ENCODE measurements around the gene NDOR1.

NDOR1 gene

DNA sequence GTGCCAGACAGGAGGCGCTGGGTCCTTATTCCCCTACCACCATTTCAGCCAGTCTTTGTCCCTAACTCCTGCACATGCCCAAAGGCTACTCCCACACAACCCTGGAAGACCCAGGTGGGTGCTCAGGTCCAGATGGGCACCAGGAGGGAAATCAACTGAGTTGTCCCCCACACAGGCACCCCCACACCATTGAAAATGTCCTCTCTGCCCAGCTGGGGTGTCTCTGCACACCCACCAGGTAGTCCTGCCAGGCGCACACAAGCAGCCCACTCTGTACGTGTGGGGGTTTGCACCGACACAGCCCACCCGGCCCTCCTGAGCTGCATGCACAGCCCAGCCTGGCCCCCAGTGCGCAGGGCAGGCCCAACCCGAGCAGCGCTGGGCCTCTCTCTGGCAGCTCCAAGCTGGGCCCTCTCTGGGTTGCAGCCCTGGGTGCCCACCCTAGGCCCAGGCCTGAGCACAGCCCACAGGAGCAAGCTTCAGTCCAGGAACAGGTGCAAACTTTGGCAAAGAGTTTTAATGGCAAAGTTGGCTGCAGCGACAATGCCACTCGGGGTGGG lies 14.3 kb downstream of the NDOR1 start:
- no peak for DNase-seq (ENCODE audit: low read depth in 2 of 2, low spot score in 1 of 2)

DNA sequence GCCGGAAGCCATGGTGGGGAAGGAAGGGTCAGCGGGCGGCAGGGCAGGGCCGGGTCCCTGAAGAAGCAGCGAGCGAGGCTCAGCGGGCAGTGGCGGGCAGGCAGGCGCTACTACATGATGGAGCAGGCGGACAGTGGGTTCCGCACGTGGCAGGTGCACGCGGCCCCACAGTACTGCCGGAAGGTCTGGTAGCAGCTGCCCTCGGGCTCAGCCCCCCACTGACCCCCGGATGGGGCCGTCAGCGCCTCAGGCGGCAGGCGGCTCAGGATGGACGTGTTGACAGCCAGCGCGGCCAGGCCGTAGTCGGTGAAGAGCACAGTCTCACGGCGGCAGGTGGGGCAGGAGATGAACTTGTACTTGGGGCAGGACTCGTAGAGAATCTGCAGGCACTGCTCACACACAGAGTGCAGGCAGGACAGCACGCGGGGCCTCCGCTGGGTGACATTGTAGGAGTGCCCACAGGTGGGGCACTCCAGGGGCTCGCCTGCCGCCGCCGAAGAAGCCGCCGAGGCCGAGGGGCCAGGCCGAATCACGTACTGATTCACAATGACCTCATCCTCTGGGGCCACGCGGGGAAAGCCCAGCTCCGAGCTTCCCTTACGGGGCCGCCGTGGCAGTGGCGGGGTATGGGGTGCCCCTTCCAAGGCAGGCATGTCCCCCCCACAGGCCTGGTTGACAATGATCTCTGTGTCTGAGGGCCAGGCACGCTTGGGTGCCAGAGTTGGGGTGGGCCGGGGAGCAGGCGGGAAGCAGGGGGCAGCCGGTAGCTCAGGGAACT lies 15.0 kb downstream of the NDOR1 start:
- no peak for DNase-seq (ENCODE audit: low read depth in 2 of 2, low spot score in 1 of 2)

DNA sequence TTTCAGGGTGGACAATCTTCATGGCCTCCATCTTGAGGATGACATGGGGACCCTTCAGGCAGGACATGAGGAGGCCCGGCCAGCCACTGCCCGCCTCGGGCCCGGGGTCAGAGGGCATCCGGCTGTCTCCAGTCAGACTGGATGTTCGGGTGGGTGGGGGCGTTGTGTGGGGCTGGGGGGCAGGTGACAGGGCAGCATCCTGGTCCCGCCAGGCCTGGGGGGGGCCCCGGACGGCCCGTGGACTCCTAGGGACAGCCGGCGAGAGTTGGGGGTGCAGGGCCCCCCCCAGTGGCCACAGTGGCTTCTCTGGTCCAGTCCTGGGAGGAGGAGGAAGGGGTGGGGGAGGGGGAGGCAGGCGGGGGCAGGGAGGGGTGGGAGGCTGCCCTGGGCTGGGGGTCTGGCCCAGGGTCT lies 15.6 kb downstream of the NDOR1 start:
- DNase-seq (ENCODE audit: low read depth in 2 of 2, low spot score in 1 of 2) = no peak

DNA sequence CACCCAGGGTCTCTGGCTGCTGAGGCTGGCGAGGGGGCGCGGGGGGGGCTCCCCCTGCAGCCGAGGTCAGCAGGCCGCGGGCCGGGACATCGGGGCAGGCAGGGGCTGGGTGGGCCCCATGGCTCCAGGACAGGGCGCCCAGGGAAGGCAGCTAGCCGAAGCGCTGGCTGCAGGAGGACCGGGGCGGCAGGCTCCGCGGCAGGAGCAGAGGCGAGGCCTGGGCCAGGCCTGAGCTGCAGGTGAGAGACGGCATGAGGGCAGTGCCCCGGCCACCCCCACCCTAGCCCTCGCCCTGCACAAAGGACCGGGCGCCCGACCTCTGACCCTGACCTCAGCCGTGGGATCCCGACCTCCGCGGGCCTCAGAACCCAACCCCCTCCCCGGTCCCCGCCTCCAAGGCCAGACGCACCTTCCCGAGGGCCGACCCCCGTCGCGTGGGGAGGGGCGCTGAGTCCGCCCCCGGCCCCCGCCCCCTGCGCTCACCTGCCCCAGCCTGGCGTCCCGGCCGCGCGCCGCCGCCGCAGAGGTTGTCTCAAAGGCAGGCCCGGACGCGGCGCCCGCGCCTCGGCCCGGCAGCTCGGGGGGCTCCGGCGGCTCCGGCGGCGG lies 16.1 kb downstream of the NDOR1 start:
- no peak for DNase-seq (ENCODE audit: low read depth in 2 of 2, low spot score in 1 of 2)

DNA sequence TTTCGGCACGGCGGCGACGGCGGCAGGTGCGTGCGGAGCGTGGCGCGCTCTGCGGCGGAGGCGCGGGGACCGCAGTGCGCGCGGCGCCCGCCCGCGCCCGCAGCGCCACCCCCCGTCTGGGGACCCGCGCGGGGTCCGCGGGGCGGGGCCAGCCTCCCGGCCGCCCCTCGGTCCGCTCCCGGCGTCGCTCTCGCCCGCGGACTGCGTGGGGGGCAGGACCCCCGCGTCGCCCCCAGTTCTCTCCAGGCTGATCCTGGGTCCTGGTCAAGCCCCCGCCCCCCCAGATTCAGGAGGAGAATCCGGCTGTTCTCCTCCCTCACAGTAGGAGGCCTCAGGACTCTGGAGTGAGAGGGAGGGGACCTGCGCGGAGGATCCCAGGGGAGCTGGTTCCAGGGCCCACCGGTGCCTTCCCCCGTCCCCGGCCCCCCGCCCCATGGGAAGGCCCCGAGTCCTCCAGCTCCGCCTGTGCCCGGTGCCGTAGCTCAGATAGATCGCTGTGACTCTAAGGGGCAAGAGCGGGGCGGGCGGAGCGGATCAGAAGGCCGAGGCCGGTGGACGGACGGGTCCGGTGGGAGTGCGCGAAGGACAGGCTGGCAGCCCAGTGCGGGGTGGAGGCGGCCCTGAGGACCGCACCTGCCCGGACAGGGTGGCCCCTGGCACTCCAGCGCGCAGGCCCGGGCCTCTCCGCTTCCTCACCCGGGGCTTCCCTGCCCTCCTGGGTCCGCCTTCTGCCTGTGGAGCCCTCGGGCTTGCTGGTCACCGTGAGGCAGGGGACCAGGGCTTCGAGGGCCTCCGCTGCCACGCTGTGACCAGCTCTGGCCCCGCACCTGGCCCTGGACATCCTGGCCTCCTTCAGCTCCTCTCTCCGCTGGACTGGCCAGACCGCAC lies 16.9 kb downstream of the NDOR1 start, which contains the start of gene RNF208:
RNF208 (minus strand) TSS at position 51 of the 888 bp plus-strand sequence. CDS start 1,028 bp downstream, outside the sequence.
- DNase-seq (ENCODE audit: low read depth in 2 of 2, low spot score in 1 of 2) = no peak

DNA sequence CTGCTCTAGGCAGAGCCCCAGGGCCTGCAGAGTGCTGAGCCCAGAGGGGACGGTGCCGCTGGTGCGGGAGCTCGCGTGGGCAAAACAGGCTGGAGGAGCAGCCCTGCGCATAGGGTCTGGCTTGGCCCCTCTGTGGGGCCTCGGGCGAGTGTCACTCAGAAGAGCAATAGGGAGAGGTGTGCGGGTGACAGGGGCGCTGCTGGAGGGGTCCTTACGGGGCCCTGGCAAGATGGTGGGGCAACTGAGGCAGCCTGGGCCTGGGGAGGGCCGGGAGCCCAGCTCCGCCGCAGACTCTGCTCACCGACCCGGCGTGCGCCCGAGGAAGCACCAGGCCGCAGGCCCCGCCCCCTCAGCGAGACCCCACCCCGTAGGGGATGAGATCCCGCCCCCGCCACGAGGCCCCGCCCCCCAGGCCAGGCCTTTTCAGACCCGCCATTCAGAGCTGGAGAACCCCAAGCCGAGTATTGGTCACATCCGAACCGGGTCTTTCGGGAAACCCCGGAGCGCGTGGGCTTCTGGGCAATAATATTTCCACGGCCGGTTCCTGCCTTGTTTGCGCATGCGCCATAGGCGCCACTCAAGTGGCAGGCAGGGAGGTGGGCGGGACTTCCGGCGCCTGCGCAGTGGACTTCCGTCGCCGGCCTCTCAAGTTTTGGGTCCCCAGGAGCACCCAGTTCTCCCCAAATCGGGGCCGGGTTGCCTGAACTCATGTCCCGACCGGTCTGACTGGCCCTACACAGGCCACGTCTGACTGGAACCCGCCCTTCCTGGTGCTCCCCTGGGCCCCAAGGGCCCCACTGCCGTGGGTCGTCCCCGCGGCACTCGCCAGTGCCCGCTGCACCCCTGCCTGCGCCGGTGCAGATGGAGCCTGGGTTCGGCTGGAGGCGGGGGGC lies 17.8 kb downstream of the NDOR1 start:
- DNase-seq (ENCODE audit: low read depth in 2 of 2, low spot score in 1 of 2) = peak; percentile 94 to 98

DNA sequence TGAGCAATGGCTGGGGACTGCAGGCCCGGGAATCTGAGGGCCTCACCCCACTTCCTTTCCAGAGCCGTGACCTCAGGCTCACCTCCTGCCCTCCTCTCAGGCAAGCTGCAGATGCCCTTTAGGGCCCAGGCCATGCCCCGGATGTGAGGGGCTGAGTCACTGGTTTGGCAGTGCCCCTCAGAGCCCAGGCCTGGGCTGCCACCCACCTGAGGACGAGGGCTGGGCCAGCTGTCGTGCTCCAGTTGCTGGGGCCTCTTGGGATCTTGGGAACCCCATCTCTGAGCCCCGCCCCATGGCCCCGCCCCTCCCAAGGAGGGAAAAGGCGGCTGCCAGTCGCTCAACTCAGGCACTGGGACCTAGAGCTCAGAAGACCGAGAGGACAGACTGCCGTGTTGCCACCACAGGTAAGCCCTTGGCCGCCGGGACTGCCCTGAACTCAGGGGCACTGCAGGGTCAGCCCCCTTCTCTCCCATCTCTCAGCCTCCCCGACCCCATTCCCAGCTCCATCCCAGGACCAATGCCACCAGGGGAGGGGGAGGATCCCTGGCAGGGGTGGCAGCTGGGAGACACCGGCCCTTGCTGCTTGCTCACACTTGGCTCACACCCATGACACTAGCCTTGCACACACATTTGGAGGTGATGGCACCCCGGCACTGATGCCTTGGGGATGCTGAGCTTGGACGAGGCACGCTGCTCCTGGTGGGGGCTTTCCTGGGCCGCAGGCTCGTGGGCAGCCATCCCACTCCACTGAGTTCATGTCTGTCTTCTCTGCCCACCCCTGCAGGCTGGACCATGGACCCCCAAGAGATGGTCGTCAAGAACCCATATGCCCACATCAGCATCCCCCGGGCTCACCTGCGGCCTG lies 19.6 kb downstream of the NDOR1 start, which contains the start of gene CYSRT1:
CYSRT1 (plus strand) TSS at position 345 of the 865 bp plus-strand sequence; CDS start at position 793, 448 bp downstream.
- DNase-seq (ENCODE audit: low read depth in 2 of 2, low spot score in 1 of 2) = no peak

DNA sequence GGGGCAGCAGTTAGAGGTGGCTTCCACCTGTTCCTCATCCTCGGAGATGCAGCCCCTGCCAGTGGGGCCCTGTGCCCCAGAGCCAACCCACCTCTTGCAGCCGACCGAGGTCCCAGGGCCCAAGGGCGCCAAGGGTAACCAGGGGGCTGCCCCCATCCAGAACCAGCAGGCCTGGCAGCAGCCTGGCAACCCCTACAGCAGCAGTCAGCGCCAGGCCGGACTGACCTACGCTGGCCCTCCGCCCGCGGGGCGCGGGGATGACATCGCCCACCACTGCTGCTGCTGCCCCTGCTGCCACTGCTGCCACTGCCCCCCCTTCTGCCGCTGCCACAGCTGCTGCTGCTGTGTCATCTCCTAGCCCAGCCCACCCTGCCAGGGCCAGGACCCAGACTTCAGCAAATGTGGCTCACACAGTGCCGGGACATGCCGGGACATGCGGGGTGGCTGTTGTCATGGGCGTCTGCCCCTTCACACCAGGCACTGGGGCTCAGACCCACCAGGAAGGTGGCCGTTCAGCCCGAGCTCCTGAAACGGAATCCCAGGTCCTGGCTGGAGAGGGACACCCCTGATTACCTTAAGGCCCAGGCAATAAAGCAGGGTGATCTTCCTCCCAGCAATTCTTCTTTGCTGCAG lies 20.3 kb downstream of the NDOR1 start:
- DNase-seq (ENCODE audit: low read depth in 2 of 2, low spot score in 1 of 2) = no peak

DNA sequence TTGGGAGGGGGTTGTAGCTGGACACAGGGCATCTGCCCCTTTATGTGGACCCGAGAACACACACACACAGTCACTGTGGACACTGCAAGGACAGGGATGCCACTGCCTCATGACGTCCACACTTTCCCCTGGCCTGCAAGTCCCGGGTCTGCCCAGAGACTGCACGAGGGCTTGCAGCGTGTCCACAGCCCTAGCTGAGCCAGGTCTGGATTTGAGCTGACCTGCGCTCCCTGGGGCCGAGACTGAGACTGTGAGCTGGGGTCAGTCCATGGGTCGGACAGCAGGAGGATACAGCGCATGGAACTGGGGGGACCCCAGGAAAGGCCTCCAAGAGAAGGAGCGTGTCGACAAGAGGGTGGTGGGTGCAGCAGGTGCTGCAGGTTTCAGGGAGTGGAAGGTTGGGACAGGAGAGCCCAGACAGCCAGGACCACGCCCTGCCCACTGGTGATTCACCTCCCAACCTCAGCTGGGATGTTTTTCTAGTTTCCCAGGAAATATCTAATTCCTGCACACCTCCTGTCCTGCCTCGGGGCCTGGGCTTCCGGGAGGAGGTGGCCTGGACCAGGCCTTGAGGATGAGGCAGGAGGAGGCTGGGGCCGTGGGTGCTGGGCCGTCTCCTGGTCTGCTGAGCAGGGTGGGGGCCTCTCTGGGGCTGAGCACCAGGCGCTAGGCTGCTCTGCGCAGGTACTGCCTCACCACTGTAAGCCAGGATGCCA lies 21.0 kb downstream of the NDOR1 start:
- no peak for DNase-seq (ENCODE audit: low read depth in 2 of 2, low spot score in 1 of 2)

DNA sequence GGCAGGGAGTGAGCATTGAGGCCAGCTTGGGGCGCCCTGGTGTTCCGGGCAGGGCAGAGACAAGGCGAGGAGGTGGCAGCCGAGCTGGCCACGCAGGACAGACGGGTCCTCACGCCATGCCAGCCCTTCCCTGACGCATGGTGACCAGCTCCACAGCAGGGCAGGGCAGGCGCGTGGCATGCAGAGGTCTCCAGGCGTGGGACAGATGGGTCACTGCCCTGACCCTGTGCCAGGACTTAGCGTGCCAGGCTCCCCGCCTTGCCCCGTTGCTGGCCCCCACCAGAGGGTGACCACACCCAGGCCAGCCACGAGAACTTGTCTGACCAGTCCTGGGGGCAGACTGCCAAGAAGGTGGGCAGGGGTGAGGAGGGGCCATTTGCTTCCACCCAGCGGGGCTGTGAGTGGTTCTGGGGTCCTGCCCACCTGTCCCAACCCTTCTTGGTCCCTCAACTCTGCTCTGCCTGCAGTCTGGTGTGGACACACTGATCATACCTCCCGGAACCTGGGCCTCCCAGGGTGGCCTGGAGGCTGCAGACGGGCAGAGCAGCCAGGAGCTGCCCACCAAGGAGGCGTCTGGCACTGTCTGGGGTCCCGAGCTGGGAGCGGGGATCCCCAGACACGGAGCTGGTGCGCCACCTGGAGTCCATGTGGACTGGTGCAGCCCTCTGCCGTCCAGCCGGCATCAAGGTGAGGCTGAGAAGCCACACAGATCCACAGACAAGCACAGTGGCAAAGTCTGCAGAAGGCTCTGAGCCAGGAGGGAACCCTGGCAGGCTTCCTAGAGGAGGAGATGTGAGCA lies 21.8 kb downstream of the NDOR1 start, which contains the start of gene RNF224:
RNF224 (plus strand) TSS at position 449 of the 799 bp plus-strand sequence. CDS start 834 bp downstream, outside the sequence.
- peak; percentile 56 to 66 for DNase-seq (ENCODE audit: low read depth in 2 of 2, low spot score in 1 of 2)

DNA sequence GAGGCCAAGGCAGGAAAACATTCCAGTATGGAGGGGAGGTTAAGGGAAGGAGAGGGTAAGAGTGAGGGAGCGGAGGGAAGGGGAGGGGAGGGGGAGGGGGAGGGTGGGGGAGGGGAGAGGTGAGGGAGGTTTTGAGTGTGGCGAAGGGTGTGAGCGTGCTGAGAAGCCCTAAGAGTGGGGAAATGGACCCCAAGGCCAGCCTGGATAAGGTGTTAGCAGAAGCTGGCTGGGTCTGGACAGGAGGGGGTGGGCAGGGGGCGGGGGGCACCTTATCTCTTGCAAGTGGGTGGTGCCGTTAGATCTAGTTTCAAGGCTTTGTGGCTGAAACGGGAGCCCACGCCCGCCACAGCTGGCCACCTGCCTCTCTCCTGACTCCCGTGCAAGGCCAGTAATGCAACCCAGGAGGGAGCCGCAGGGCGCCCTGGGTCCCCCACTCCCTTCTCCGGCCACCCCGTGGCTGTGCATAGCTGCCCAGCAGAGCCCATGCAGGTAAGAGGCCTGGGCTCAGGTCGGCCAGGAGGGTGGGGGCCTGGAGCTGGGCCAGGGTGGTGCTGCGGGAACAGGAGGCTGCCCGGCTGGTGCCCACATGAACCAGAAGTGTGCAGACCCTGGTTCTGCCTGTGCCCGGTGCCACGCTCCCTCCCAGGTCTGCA lies 22.5 kb downstream of the NDOR1 start:
- no peak for DNase-seq (ENCODE audit: low read depth in 2 of 2, low spot score in 1 of 2)

DNA sequence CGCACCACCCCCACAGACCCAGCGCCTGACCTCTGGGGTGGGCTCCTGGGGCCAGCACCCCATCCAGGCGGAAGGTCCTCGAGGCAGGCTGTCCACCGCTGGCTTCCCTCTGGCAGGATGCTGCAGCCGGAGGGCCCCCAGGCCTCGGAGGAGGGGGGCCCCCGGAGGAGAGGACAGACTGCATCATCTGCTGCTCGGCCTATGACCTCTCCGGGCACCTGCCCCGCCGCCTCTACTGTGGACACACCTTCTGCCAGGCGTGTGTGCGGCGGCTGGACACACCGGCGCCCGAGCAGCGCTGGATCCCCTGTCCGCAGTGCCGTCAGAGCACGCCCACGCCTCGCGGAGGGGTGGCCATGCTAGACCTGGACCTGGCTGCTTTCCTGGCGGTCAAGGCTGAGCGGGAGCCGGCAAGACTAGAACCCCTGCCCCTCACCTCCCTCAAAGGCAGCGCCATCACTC lies 23.0 kb downstream of the NDOR1 start:
- DNase-seq (ENCODE audit: low read depth in 2 of 2, low spot score in 1 of 2) = no peak

DNA sequence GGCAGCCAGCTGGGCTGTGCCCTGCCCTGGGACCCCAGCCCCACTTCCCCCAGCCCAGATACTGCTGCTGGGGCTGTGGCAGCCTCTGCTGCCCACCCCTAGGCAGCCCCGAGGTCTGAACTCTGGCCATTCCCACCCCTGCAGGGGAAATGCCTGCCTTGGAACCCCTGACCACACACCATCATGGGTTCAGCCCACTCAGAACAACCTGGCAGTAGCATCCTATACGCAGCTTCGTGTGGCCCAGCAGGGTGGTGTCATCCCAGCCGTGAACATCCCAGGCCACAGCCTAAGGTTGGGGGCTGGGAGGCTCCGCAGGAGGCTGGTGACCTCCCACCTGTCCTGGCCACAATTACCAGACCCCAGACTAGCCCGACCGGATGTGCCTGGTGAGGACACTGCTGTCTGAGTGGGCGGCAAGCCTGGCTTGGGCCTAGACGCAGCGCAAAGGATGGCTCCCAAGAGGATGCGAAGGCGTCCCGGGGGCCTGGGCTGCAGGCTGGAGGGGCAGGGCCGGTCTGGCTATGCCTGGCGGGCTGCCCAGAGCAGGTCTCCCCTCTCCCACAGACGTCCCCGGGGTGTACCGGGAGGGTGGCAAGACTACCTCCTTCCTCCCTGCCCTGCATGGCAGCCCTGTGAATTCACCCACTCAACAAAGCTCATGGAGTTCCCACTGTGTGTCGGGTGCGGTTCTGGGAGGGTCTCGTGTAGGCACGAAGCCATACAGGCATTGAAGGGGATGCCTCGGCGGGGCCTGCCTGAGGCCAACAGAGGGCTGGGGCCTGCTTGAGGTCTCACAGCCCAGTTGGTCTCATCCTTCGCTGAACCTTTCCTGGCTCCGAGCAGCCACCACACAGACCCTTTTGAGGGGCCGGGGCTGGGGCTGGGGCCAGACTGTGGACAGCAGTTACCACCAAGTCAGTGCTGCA lies 23.7 kb downstream of the NDOR1 start:
- DNase-seq (ENCODE audit: low read depth in 2 of 2, low spot score in 1 of 2) = no peak

DNA sequence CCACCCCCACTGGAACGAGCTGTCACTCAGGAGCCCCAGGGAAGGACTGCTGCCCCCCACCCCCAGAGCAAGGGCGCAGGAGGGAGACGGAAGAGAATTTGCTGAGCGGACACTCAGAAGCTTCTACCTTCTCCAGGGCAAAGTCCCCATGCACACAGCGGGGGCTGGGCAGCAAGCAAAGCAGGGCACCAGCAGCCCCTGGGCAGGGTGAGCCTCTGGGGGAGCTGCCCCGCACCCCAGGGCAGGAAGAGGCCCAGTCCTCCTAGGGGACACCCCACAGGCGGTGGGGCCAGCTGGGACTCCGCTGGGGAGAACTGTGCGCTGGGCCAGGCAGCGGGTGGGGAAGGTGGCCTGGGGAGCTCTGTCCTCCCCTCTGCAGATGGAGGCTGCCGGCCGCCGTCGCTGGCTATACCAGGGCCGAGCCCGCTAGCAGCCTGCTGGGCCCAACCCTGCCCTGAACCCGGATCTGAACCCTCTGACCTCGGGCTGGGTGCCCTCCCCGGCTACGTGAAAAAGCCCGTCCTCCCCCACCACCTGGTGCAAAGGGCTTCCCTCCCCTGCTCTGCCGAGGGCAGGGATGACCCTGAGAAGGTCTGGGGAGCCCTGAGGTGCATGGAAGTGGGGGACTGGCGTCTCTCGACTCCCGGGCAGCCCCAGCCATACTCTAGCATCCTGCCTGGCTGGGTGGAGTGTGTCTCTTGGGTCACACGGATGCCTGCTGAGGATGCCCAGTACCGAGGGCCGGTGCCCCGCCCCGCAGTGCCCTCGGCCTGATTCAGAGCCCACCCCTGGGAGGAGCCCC lies 24.6 kb downstream of the NDOR1 start:
- no peak for DNase-seq (ENCODE audit: low read depth in 2 of 2, low spot score in 1 of 2)

Measured in stimulated activated CD8-positive, alpha-beta memory T cell treated with anti-CD3 and anti-CD28 coated beads, Interleukin-4, amount 100 ng/mL, for 1 hour (primary cell).